Measurements from ENCODE around the gene PLPP1. TPM values are rescaled to one million over a fixed set of nuclear protein-coding genes. Genes with fewer than 3 reads are reported as not detected.
A peak's percentile ranks its signal among the peaks of the same experiment; 100 is the strongest.

The PLPP1 gene
- total RNA-seq, result 10 to 100 TPM; 21.3 to 23.1 TPM

DNA sequence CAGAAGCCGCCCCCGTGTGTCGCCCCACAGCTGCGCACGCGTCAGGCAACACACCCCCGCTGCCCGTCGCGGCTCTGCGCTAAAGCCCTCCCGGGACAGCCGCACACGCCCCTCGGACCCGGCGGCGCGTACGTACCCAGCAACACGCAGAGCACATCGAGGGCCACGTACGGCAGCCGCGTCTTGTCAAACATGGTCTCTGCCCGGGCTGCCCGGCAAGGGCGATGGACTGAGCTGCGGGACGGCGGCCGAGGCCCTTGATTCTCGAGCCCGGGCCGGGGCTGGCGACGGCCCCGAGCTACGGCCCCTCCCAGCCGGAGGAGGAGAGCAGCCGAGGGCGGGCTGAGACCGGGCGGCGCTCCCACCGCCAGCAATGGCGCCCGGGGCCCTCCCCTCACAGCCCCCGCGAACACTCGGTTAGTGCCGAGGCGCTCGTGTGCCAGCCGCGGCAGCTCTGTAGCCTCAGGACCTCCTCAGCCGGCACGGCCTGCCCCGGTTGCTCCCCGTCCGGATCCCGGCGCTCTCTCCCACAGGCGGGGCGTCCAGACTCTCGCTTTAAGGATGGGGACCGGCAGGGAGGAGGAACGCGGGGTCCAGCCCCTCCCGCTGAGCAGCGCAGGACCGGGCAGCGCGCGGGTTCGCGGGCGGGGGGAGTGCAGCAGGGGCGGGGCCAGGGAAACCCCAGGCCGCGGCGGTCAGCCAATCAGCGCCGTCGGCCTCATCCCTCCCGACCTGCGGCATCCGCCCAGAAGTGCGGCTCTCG, at the start of gene PLPP1:
Gene PLPP1 (minus strand): TSS at position 529 of the 763 bp plus-strand sequence. CDS start 335 bp downstream, at position 194.
- H3K4me1 Mint-ChIP-seq, result peaks cover 42% of the 10 kb centered on the region

DNA sequence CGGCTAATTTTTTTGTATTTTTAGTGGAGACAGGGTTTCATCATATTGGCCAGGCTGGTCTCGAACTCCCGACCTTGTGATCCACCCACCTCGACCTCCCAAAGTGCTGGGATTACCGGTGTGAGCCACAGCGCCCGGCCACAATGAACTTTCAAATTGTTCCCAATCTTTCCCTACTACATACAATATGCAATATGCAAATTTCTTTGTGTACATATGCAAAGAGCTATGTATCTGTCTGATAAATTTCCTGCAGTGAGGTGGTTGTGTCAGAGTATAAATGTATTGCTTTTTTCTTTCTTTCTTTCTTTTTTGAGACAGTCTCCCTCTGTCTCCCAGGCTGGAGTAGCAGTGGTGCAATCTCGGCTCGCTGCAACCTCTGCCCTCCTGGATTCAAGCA, 48.8 kb upstream of the PLPP1 start:
- Mint-ChIP-seq H3K27me3 (no peaks in the 10 kb centered on the region), H3K4me3 (no peak overlapping the region), H3K4me1 (peaks cover 17% of the 10 kb centered on the region), H3K27ac (no peak overlapping the region), H3K36me3 (no peaks in the 10 kb centered on the region), H3K9me3 (no peaks in the 10 kb centered on the region)
- no peak for DNase-seq

More for the DNA sequence above, at the start of gene PLPP1:
- H3K9me3 Mint-ChIP-seq, result no peaks in the 10 kb centered on the region
- peak within 1 kb of the TSS; percentile 89 for H3K4me3 Mint-ChIP-seq
- peak; percentile 90 for DNase-seq
- peaks cover 16% of the 10 kb centered on the region for H3K36me3 Mint-ChIP-seq
- no peaks in the 10 kb centered on the region for H3K27me3 Mint-ChIP-seq
- peak within 1 kb of the TSS; percentile 92 for H3K27ac Mint-ChIP-seq

DNA sequence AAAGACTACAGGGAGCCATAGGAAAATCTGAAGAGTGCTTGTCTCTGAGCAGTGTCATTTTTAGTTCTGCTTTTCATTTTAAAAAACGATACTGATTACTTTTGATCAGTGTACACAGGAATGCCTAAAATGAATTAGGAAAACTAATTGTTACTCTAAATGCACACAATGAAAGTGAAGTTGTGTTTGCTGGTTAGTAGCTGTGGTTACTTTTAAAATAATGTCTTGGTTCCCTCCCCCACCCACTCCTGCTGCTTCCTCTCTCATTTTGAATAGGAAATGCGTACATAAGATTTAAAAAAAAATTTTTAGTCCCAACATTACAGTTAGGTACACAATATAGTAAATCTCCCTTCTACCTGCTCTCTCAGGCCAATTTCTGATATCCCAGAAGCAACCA, 47.5 kb upstream of the PLPP1 start:
- peaks cover 20% of the 10 kb centered on the region for H3K4me1 Mint-ChIP-seq
- H3K36me3 Mint-ChIP-seq, result no peaks in the 10 kb centered on the region
- no peak overlapping the region for H3K4me3 Mint-ChIP-seq
- no peaks in the 10 kb centered on the region for H3K9me3 Mint-ChIP-seq
- H3K27ac Mint-ChIP-seq, result peak overlapping the region; percentile 43
- no peaks in the 10 kb centered on the region for H3K27me3 Mint-ChIP-seq
- no peak for DNase-seq

DNA sequence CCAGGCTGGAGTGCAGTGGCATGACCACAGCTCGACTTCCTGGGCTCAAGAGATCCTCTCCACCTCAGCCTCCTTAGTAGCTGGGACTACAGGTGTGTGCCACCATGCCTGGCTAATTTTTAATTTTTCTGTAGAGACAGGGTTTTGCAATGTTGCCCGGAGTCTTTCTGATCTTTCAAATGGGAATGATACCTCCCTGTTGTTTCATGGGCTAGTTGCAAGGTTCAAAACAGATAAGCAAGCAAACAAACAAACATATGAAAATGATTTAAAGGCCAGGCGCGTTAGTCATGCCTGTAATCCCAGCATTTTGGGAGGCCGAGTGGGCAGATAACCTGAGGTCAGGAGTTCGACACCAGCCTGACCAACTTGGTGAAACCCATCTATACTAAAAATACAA, 45.3 kb upstream of the PLPP1 start:
- no peak overlapping the region for H3K27ac Mint-ChIP-seq
- H3K9me3 Mint-ChIP-seq, result no peaks in the 10 kb centered on the region
- peaks cover 31% of the 10 kb centered on the region for H3K4me1 Mint-ChIP-seq

DNA sequence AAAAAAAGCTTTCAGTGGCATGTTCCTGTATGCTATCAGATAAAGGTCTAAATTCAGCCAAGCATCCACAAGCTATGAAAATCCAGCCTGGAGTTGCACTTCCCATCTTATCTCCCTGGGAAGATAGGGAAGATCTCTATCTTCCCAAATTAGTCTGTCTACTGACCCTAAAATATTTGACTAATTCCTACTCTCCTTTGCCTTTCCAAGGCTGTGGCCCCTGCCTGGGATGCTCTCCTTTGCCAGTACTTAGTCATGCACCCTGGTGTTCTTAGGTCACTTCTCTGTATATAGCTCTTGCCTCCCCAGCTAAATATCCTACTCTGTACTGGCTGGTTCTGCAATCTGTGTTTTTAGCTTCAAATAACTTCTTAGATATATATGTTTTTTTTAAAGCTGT, 44.0 kb upstream of the PLPP1 start:
- no peaks in the 10 kb centered on the region for H3K9me3 Mint-ChIP-seq
- no peaks in the 10 kb centered on the region for H3K36me3 Mint-ChIP-seq
- no peak overlapping the region for H3K27ac Mint-ChIP-seq
- DNase-seq, result no peak
- H3K27me3 Mint-ChIP-seq, result no peaks in the 10 kb centered on the region
- no peak overlapping the region for H3K4me3 Mint-ChIP-seq
- H3K4me1 Mint-ChIP-seq, result peaks cover 31% of the 10 kb centered on the region

More for the DNA sequence above, 45.3 kb upstream of the PLPP1 start:
- H3K36me3 Mint-ChIP-seq, result no peaks in the 10 kb centered on the region
- DNase-seq, result no peak
- no peaks in the 10 kb centered on the region for H3K27me3 Mint-ChIP-seq
- no peak overlapping the region for H3K4me3 Mint-ChIP-seq

DNA sequence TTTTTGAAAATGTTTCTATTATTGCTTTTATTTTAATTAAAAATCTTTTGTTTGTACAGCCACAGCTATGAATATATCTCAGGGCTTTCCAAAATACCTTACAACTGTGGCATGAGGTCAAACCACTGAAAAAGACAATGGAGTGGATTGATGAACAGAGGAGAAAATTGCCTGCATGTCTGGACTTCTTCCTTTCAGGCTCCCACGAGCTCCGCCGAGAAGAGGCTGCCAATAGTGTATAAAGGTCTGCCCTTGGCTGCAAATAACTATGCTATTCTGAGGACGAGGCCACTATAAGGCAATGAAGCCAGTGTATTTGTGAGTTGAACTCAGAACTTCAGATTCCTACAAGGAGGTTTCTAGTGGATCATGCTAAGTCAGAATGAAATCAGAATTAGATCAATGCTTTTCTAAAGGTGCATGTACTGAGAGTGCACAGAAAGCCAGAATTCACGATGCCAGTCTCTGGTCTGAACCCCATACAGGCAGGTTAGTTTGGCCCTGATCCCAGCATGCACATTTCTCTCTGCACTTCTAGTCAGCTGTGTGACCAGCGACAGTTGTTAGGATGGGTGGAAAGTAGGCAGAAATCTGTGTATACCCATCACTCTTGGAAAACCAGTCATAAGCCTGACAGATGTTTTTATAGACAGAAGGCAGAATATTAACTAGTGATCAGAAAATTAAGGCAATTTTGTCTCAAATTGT, 42.7 kb upstream of the PLPP1 start:
- Mint-ChIP-seq H3K4me1 (peaks cover 26% of the 10 kb centered on the region), H3K36me3 (no peaks in the 10 kb centered on the region), H3K27ac (no peak overlapping the region), H3K4me3 (no peak overlapping the region), H3K27me3 (no peaks in the 10 kb centered on the region), H3K9me3 (no peaks in the 10 kb centered on the region)
- no peak for DNase-seq

DNA sequence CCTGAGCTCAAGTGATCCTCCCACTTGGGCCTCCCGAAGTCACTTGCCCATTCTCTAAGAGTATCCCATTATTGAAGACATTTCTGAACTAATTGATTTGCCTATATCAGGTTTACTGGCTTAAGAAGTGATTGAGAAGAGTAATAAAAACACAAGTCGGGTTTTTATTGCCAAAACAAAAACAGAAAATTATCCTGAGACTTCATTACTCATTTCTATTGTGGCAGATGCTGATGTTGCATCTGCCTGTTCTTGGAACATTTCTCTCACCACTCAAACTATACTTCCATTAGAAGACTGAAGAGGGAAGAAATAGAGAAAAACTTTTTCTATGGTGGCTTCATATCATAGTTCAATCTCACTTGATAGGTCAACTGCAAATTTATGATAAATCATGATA, 41.9 kb upstream of the PLPP1 start:
- Mint-ChIP-seq H3K36me3 (no peaks in the 10 kb centered on the region), H3K4me3 (no peak overlapping the region), H3K27me3 (no peaks in the 10 kb centered on the region), H3K27ac (no peak overlapping the region), H3K9me3 (no peaks in the 10 kb centered on the region), H3K4me1 (peaks cover 22% of the 10 kb centered on the region)
- DNase-seq, result no peak

DNA sequence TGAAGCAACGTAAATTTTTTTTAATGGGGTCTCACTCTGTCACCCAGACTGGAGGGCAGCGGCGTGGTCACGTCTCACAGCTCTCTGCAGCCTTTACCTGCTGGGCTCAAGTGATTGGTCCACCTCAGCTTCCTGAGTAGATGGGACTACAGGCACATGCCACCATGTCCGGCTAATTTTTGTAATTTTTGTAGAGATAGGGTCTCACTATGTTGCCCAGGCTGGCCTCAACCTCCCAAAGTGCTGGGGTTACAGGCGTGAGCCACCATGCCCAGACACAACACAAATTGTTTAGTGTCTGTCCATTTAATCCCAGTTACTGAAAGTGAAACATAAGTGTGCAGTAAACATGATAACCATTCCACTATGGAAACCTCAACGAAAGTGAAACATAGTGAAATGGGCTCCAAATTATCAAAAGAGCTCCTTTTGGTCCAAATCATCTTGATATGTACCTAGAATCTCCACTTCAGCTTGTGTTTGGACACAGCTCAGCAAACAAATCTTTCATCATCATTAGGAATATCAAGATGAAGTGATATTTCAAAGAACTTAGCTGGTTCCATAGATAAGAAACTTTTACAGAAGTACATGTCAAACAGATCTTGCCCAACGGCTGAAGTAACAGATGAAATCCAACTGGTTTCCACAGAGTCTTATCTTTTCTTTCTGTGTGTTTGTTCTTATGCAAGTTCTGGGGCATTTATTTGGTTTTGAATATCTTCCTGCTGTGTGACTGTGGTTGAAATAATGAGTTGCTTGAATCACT, 41.2 kb upstream of the PLPP1 start:
- Mint-ChIP-seq H3K36me3 (no peaks in the 10 kb centered on the region), H3K4me1 (peaks cover 19% of the 10 kb centered on the region), H3K27ac (no peak overlapping the region), H3K4me3 (no peak overlapping the region), H3K27me3 (no peaks in the 10 kb centered on the region), H3K9me3 (no peaks in the 10 kb centered on the region)
- DNase-seq, result no peak

DNA sequence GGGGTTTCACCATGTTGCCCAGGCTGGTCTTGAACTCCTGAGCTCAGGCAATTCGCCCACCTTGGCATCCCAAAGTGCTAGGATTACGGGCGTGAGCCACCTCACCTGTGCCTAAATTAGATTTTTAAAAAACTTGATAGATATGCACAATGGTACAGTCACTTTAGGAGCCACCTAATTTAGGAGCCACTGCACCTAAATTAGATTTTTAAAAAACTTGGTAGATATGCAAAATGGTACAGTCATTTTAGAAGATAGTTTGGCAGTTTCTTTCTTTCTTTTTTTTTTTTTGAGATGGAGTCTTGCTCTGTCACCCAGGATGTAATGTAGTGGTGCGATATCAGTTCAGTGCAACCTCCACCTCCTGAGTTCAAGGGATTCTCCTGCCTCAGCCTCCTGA, 37.8 kb upstream of the PLPP1 start:
- no peak overlapping the region for H3K27ac Mint-ChIP-seq
- no peak overlapping the region for H3K4me3 Mint-ChIP-seq
- DNase-seq, result no peak
- H3K9me3 Mint-ChIP-seq, result no peaks in the 10 kb centered on the region
- H3K4me1 Mint-ChIP-seq, result peaks cover 16% of the 10 kb centered on the region
- no peaks in the 10 kb centered on the region for H3K27me3 Mint-ChIP-seq
- no peaks in the 10 kb centered on the region for H3K36me3 Mint-ChIP-seq

DNA sequence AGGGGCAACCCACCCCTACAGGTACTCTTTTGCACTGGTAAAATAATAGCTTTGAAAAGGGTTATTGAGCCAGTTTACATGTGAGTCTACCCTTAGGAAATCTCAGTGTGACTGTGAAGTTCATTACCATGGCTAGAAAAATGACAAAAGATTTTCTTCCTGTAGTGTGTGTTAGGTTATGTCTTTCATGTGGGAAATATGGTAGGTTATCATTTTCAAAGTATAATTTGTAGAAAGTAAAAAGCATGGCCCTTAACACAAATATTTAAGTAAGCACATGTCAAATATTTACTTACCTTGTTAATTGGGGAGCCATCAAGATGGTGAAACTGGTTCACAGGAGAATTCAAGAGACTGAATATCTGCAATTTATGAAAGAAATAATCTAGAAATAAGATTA, 37.3 kb upstream of the PLPP1 start:
- H3K27me3 Mint-ChIP-seq, result no peaks in the 10 kb centered on the region
- no peak overlapping the region for H3K27ac Mint-ChIP-seq
- H3K36me3 Mint-ChIP-seq, result no peaks in the 10 kb centered on the region
- no peak overlapping the region for H3K4me3 Mint-ChIP-seq
- H3K4me1 Mint-ChIP-seq, result peaks cover 13% of the 10 kb centered on the region
- no peaks in the 10 kb centered on the region for H3K9me3 Mint-ChIP-seq
- no peak for DNase-seq

DNA sequence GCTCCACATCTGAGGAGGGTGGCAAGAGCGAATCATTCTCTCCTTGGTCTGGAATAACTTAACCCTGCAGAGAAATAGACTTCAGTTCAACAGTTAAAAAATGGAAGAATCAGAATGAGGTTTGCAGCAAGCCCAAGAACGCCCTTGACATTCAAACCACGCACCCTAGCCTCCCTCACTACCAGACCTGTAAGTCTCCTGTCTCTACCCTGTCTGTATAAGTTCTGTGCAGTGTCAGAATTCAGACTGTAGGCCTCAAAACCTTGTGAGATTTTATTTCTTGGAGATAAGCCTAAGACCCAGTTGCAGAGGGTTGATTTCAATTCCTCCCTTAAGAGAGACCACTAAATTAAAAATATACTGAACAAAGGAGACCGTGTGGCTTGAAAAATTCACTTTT, 35.8 kb upstream of the PLPP1 start:
- H3K27ac Mint-ChIP-seq, result no peak overlapping the region

DNA sequence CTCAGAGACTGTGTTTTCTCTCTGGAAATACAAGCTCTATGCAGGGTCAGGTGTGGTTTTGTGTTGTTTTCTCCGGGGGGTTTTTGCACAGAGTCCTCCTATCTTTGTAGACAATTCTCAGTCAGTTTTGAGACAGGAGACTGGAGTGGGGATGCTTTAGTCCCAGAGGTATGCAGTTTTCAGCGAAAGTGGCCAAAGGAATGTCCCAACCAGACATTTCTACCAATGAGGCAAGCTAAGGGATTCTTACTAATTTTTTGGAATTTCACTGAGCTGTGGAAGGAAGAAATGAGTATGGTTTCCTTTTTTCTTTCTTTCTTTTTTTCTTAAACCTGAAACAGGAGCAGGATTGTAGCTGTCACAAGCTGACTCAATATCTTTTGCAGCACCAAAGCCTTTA, 35.3 kb upstream of the PLPP1 start:
- Mint-ChIP-seq H3K27me3 (no peaks in the 10 kb centered on the region), H3K4me1 (peaks cover 3% of the 10 kb centered on the region), H3K36me3 (no peaks in the 10 kb centered on the region), H3K27ac (no peak overlapping the region), H3K4me3 (no peak overlapping the region), H3K9me3 (no peaks in the 10 kb centered on the region)
- DNase-seq, result no peak

More for the DNA sequence above, 35.8 kb upstream of the PLPP1 start:
- H3K9me3 Mint-ChIP-seq, result no peaks in the 10 kb centered on the region
- H3K4me1 Mint-ChIP-seq, result peaks cover 3% of the 10 kb centered on the region
- H3K36me3 Mint-ChIP-seq, result no peaks in the 10 kb centered on the region
- H3K4me3 Mint-ChIP-seq, result no peak overlapping the region
- no peak for DNase-seq
- H3K27me3 Mint-ChIP-seq, result no peaks in the 10 kb centered on the region

DNA sequence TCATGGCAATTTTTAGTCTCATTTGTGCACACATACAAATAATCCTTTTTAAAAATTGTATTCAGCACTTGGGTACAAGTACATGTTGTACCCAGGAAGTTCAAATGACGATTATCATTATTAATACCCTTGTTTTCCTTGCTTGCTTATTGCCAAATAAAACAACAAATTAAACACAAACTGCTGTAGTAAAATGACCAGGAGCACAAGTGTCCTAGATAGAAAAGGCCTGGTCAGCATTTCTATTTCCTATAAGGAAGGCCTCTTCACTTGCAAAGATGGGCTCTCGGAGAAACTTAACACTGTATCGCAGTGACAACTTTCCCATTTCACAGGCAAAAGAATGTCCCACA, 34.7 kb upstream of the PLPP1 start:
- no peak for DNase-seq
- no peaks in the 10 kb centered on the region for H3K9me3 Mint-ChIP-seq
- H3K4me1 Mint-ChIP-seq, result peaks cover 3% of the 10 kb centered on the region
- no peak overlapping the region for H3K27ac Mint-ChIP-seq
- no peaks in the 10 kb centered on the region for H3K36me3 Mint-ChIP-seq
- H3K4me3 Mint-ChIP-seq, result no peak overlapping the region
- no peaks in the 10 kb centered on the region for H3K27me3 Mint-ChIP-seq

DNA sequence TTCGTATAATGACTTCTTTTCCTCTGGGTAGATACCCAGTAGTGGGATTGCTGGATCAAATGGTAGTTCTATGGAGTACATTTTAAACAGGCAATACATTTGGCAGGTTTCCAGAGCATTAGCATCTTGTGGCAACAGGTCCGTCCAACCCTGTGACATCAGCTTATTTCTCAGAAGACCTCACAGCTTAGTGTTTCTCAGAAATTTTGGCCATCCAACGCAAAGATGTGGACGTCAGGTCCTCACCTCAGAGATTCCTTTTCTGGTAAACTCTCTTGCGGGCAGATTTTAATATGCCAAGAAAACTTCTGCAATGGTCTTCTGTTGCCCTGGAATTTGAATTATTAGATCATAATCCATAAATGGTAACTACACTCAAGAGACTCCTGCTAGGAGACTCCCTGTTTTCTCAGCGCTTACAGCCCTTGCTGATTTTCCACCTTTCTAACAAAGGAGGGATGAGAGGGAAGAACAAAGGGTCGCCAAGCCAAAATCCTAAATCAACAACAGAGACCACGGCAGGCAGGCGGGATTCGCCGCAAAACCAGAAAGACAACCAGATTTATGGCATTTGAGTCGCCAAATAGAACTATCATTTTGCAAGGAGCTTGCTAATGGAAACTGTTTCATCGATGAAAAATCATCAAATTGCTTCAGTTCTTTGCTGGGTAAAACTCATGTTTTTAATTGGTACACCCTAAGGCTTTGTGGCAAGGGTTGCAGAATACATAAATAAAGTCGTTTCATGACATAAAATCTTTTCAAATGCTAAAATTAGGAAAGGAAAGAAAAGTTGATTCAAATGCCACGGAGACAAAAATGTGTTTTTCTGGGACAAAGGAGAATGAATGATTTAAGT, 34.1 kb upstream of the PLPP1 start:
- H3K36me3 Mint-ChIP-seq, result no peaks in the 10 kb centered on the region
- no peak for DNase-seq
- no peaks in the 10 kb centered on the region for H3K9me3 Mint-ChIP-seq
- no peak overlapping the region for H3K27ac Mint-ChIP-seq
- no peak overlapping the region for H3K4me3 Mint-ChIP-seq
- no peaks in the 10 kb centered on the region for H3K27me3 Mint-ChIP-seq
- H3K4me1 Mint-ChIP-seq, result peaks cover 3% of the 10 kb centered on the region

DNA sequence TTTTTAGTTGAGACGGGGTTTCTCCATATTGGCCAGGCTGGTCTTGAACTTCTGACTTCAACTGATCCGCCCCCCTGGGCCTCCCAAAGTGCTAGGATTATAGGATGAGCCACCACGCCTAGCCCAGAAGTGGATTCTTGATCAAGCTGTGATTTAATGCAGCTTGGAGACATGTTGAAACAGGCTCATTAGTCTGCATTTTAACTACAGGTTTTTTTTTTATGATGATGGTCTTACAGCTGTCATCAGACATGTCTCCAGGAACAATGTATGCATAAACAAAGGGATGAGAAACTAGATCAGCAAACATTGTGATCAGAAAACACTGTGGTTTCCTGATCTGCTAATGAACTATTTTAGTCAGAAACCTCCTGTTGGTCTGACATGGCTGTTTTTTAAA, 30.0 kb upstream of the PLPP1 start:
- H3K36me3 Mint-ChIP-seq, result no peaks in the 10 kb centered on the region
- H3K4me3 Mint-ChIP-seq, result no peak overlapping the region
- no peak overlapping the region for H3K27ac Mint-ChIP-seq
- no peaks in the 10 kb centered on the region for H3K9me3 Mint-ChIP-seq
- no peaks in the 10 kb centered on the region for H3K4me1 Mint-ChIP-seq
- DNase-seq, result no peak
- H3K27me3 Mint-ChIP-seq, result no peaks in the 10 kb centered on the region

All from activated naive CD8-positive, alpha-beta T cell treated with anti-CD3 and anti-CD28 coated beads for 36 hours (primary cell).